Erythroblast (primary cell): Measurements from ENCODE around the gene MS4A18.

Experiments
- GATA1 ChIP-seq: IDR thresholded peaks from 2 replicates; pipeline ENCODE4 v1.6.1; 2011; ENCODE audit warnings: low read depth, mild to moderate bottlenecking, control low read depth, low read length, moderate library complexity
- POLR2A ChIP-seq: IDR thresholded peaks from 2 replicates; pipeline ENCODE4 v1.6.1; 2011; ENCODE audit warnings: mild to moderate bottlenecking, low read length

DNA sequence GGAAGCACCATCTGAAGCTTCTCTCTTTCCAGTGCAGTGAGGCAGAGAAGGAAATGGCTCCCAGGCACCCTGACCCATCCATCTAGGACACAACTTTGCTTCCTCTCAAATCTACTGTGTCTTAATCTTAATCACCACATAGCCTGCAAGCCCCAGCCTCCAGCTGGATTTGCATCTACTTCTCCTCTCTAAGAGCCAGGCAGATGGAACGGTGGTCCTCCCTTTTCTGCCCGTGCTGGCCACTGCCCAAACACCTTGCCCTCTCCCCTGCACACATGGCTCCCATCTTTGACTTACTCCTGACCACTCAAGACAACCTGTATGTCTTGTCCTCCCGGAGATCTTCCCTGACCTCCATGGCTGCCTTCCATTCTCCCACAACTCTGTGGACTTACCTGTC, 68.0 kb downstream of the MS4A18 start:
- TF ChIP-seq POLR2A (no peak), GATA1 (no peak)
